Measurements from ENCODE around the gene AHI1. TPM values are rescaled to one million over a fixed set of nuclear protein-coding genes. Genes with fewer than 3 reads are reported as not detected.

The AHI1 gene
- total RNA-seq, 3 donors from 2014 or later = 17.7 to 34.7 (median 26.5) TPM

DNA sequence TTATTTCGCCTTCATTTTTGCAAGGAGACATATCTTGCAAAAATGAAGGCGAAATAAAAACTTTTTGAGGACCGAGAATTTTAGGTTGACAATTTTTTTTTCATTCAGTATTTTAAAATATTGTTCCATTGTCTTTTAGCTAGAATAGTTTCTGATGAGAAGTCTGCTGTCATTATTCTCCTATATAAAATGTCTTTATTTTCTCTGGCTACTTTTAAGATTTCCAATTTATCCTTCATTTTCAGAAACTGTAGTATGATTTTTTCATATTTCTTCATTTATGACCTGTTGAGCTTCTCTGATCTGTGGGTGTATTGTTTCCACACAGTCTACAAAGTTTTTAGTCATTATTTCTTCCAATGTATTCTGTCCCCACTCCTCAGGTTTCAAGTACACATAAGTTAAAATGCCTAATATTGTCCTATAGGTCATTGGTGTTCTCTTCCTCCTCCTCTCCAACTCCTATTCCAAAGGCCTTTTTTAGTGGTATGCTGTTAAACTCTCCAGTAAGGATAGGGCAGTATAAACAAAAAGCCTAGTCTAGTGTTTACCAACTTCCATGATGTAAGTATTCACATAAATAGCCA lies 15.7 kb downstream of the AHI1 start:
- H3K4me1 ChIP-seq (ENCODE audit: low read depth) = no peaks in the 10 kb centered on the region
- DNase-seq = no peak
- intact Hi-C loops (cut with DNase I, micrococcal nuclease) = no loop called here
- no peak overlapping the region for H3K4me3 ChIP-seq
- H3K9me3 ChIP-seq = peaks cover 53% of the 10 kb centered on the region
- ATAC-seq = no peak
- TF ChIP-seq, protein P1, sequence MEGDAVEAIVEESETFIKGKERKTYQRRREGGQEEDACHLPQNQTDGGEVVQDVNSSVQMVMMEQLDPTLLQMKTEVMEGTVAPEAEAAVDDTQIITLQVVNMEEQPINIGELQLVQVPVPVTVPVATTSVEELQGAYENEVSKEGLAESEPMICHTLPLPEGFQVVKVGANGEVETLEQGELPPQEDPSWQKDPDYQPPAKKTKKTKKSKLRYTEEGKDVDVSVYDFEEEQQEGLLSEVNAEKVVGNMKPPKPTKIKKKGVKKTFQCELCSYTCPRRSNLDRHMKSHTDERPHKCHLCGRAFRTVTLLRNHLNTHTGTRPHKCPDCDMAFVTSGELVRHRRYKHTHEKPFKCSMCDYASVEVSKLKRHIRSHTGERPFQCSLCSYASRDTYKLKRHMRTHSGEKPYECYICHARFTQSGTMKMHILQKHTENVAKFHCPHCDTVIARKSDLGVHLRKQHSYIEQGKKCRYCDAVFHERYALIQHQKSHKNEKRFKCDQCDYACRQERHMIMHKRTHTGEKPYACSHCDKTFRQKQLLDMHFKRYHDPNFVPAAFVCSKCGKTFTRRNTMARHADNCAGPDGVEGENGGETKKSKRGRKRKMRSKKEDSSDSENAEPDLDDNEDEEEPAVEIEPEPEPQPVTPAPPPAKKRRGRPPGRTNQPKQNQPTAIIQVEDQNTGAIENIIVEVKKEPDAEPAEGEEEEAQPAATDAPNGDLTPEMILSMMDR (IDR thresholded peaks at IDR 0.05) = no peak
- no peaks in the 10 kb centered on the region for H3K36me3 ChIP-seq (ENCODE audit: low read depth)

DNA sequence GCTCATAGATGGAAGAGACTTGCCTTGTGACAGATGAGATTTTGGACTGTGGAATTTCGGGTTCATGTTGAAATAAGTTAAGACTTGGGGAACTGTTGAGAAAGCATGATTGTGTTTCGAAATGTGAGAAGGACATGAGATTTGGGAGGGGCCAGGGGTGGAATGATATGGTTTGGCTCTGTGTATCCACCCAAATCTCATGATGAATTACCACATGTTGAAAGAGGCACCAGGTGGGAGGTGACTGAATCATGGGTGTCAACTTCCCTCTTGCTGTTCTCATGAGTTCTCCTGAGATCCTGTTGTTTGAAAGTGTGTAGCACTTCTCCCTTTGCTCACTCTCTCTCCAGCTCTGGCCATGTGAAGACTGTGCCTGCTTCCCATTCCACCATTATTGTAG lies 17.9 kb downstream of the AHI1 start:
- no peak overlapping the region for H3K4me3 ChIP-seq
- TF ChIP-seq, protein P1 (IDR thresholded peaks at IDR 0.05) = no peak
- H3K9me3 ChIP-seq = peaks cover 53% of the 10 kb centered on the region
- intact Hi-C loops (cut with DNase I, micrococcal nuclease) = no loop called here
- DNase-seq (no peak), ATAC-seq (no peak)
- no peaks in the 10 kb centered on the region for H3K4me1 ChIP-seq (ENCODE audit: low read depth)
- H3K36me3 ChIP-seq (ENCODE audit: low read depth) = no peaks in the 10 kb centered on the region

DNA sequence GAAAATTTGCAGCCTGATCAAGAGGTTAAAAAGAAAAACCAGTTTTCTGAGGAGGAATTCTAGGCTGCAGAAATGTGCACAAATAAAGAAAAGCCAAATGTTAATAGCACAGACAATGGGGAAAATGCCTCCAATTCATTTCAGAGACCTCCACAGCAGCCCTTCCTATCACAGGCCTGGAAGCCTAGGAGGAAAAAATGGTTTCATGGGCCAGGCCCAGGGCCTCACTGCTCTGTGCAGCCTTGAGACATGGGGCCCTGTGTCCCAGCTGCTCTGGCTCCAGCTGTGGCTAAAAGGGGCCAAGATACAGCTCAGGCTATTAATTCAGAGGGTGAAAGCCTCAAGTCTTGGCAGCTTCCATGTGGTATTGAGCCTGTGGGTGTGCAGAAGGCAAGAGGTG lies 18.9 kb downstream of the AHI1 start:
- Histone ChIP-seq H3K4me3 (no peak overlapping the region), H3K9me3 (peaks cover 44% of the 10 kb centered on the region), H3K4me1 (ENCODE audit: low read depth) (no peaks in the 10 kb centered on the region), H3K36me3 (ENCODE audit: low read depth) (no peaks in the 10 kb centered on the region)
- ATAC-seq = no peak
- intact Hi-C loops (cut with DNase I, micrococcal nuclease) = no loop called here
- TF ChIP-seq, protein P1 (IDR thresholded peaks at IDR 0.05) = no peak
- no peak for DNase-seq

DNA sequence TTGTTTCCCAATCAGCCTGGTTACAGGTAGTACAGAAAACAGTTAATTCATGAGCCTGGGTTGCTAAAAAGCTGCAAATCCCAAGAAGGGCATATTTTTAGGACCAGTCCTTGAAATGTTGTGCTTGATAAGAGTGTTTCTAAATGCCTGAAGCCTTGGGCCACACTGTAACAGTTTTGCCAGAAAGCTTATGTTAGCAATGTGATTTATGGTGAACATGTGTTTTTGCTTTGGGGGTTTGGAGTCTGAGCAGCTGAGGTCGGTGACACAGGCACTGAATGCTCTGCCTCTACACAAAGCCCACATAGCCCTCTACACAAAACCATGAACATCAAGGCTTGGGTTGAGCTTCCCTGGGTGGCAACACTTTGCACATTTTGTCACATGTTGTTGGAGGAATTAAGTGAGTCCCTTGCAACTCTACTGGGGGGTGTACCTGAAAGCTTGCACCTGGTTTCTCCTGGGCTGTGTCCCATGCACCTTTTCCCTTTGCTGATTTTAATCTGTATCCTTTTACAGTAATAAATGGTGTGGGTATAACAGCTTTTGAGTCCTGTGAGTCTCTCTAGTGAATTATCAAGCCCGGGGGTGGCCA lies 22.2 kb downstream of the AHI1 start:
- Histone ChIP-seq H3K4me3 (no peak overlapping the region), H3K4me1 (ENCODE audit: low read depth) (no peaks in the 10 kb centered on the region), H3K9me3 (peaks cover 14% of the 10 kb centered on the region), H3K36me3 (ENCODE audit: low read depth) (no peaks in the 10 kb centered on the region)
- TF ChIP-seq, protein P1 (IDR thresholded peaks at IDR 0.05) = no peak
- intact Hi-C loops (cut with DNase I, micrococcal nuclease) = no loop called here
- ATAC-seq (no peak), DNase-seq (no peak)

DNA sequence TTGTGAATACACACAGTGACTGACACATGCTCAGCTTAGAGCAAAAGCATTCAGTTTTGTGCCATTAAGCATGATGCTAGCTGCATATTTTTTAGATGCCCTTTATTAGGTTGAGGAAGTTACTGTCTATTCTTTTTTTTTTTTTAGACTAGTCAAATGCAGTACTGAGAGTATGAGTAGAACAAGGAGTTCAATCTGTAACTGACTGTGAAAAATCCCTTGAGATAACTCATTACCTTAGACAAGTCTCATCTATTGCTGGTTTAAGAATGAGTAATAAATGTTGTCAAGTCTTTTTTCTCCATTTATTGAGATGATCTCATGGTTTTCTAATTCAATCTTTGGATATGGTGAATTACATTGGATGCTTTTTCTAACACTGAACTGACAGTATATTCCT lies 23.2 kb downstream of the AHI1 start:
- DNase-seq = no peak
- no peak for ATAC-seq
- intact Hi-C loops (cut with DNase I, micrococcal nuclease) = no loop called here
- Histone ChIP-seq H3K36me3 (ENCODE audit: low read depth) (no peaks in the 10 kb centered on the region), H3K4me1 (ENCODE audit: low read depth) (no peaks in the 10 kb centered on the region), H3K9me3 (peaks cover 7% of the 10 kb centered on the region), H3K4me3 (no peak overlapping the region)
- TF ChIP-seq, protein P1 (IDR thresholded peaks at IDR 0.05) = no peak

All from mucosa of descending colon (tissue), 3 donors.